HEK293 (cell line): Measurements from ENCODE around the gene HAO1.

Source experiments
- CTCF ChIA-PET: fragments of 350-600 bp; formaldehyde crosslinking; extraction: SDS; loops from one replicate; lab custom pipeline; 2021; ENCODE audit warnings: antibody characterized with exemption; lab: Yijun Ruan, JAX
- POLR2A ChIA-PET: fragments of 300-600 bp; formaldehyde crosslinking; extraction: SDS; loops from one replicate; lab custom pipeline; 2020; ENCODE audit warnings: antibody characterized with exemption, inconsistent platforms; lab: Yijun Ruan, JAX
- H3K27ac ChIP-seq: fragments of 200-500 bp; sonication (Bioruptor generic); 2 replicates; pipeline ENCODE4 v1.5.1; 2014; ENCODE audit warnings: low read depth, low read length, control low read depth, inconsistent platforms; ENCODE audit errors: extremely low read depth
- H3K36me3 ChIP-seq, 2 experiments: fragments of 200-500 bp in 1 of 2; sonication (Bioruptor generic) in 1 of 2; 1 replicate in 1 of 2; 2 replicates in 1 of 2; pipeline ENCODE4 v1.5.1; 2014 to 2017; ENCODE audit warnings: inconsistent platforms in 2 of 2, low read length in 2 of 2; ENCODE audit not compliant: control insufficient read depth in 2 of 2, insufficient read depth in 1 of 2
- H3K4me1 ChIP-seq: fragments of 200-500 bp; sonication (Bioruptor generic); 2 replicates; pipeline ENCODE4 v1.5.1; 2014; ENCODE audit warnings: mild to moderate bottlenecking, low read length, inconsistent platforms; ENCODE audit not compliant: control insufficient read depth, insufficient read depth
- H3K4me3 ChIP-seq: 2 replicates; pipeline ENCODE4 v1.5.1; 2011; ENCODE audit warnings: low read depth, mild to moderate bottlenecking, control low read depth, low read length, moderate library complexity
- H3K9me3 ChIP-seq: fragments of 200-500 bp; sonication (Bioruptor generic); 2 replicates; pipeline ENCODE4 v1.5.1; 2014; ENCODE audit warnings: low read depth, low read length, inconsistent platforms; ENCODE audit not compliant: control insufficient read depth, insufficient read depth
- WT1 ChIP-seq: fragments of 450-650 bp; formaldehyde crosslinking; IDR thresholded peaks from 2 replicates; pipeline ENCODE4 v1.5.1; 2016; ENCODE audit warnings: missing biosample characterization, missing genetic modification characterization
- ZBTB48 ChIP-seq: fragments of 450-650 bp; formaldehyde crosslinking; IDR thresholded peaks from 2 replicates; pipeline ENCODE4 v1.5.1; 2016; ENCODE audit warnings: missing biosample characterization, missing genetic modification characterization
- ZBTB7A ChIP-seq: fragments of 450-650 bp; formaldehyde crosslinking; IDR thresholded peaks from 2 replicates; pipeline ENCODE4 v1.5.1; 2016; ENCODE audit warnings: low read depth, missing biosample characterization, missing genetic modification characterization
- ZFP37 ChIP-seq: fragments of 450-650 bp; formaldehyde crosslinking; IDR thresholded peaks from 2 replicates; pipeline ENCODE4 v1.5.1; 2016; ENCODE audit warnings: missing biosample characterization, missing genetic modification characterization
- ZNF10 ChIP-seq: fragments of 450-650 bp; formaldehyde crosslinking; IDR thresholded peaks from 2 replicates; pipeline ENCODE4 v1.5.1; 2017; ENCODE audit warnings: missing biosample characterization, missing genetic modification characterization
- ZNF138 ChIP-seq: fragments of 450-650 bp; formaldehyde crosslinking; IDR thresholded peaks from 2 replicates; pipeline ENCODE4 v1.5.1; 2016; ENCODE audit warnings: missing biosample characterization, missing genetic modification characterization, borderline replicate concordance
- ZNF146 ChIP-seq: fragments of 450-650 bp; formaldehyde crosslinking; IDR thresholded peaks from 2 replicates; pipeline ENCODE4 v1.5.1; 2016; ENCODE audit warnings: missing biosample characterization, missing genetic modification characterization
- ZNF302 ChIP-seq: fragments of 450-650 bp; formaldehyde crosslinking; IDR thresholded peaks from 2 replicates; pipeline ENCODE4 v1.5.1; 2016; ENCODE audit warnings: missing biosample characterization, missing genetic modification characterization, low read depth
- ZNF335 ChIP-seq: fragments of 450-650 bp; formaldehyde crosslinking; conservative IDR thresholded peaks from 2 replicates; pipeline ENCODE4 v1.5.1; 2016; ENCODE audit warnings: missing biosample characterization, missing genetic modification characterization
- ZNF354C ChIP-seq: fragments of 450-650 bp; formaldehyde crosslinking; IDR thresholded peaks from 2 replicates; pipeline ENCODE4 v1.5.1; 2016; ENCODE audit warnings: missing biosample characterization, missing genetic modification characterization, low read depth, borderline replicate concordance
- ZNF558 ChIP-seq: fragments of 450-650 bp; formaldehyde crosslinking; IDR thresholded peaks from 2 replicates; pipeline ENCODE4 v1.5.1; 2016; ENCODE audit warnings: missing biosample characterization, missing genetic modification characterization
- ZNF596 ChIP-seq: fragments of 450-650 bp; IDR thresholded peaks from 2 replicates; pipeline ENCODE4 v1.5.0; 2018; ENCODE audit warnings: missing biosample characterization, mild to moderate bottlenecking, missing genetic modification characterization, moderate library complexity
- ZNF621 ChIP-seq: fragments of 450-650 bp; formaldehyde crosslinking; IDR thresholded peaks from 2 replicates; pipeline ENCODE4 v1.5.1; 2017; ENCODE audit warnings: missing biosample characterization, missing genetic modification characterization
- ZNF677 ChIP-seq: fragments of 450-650 bp; IDR thresholded peaks from 2 replicates; pipeline ENCODE4 v1.5.0; 2018; ENCODE audit warnings: missing biosample characterization, mild to moderate bottlenecking, missing genetic modification characterization, moderate library complexity
- ZNF76 ChIP-seq: fragments of 450-650 bp; formaldehyde crosslinking; IDR thresholded peaks from 2 replicates; pipeline ENCODE4; 2016; ENCODE audit warnings: low read depth, missing biosample characterization, missing genetic modification characterization, borderline replicate concordance
- ZNF791 ChIP-seq: fragments of 450-650 bp; formaldehyde crosslinking; IDR thresholded peaks from 2 replicates; pipeline ENCODE4 v1.5.1; 2016; ENCODE audit warnings: missing biosample characterization, missing genetic modification characterization
- TF ChIP-seq, protein P1 (sequence below): fragments of 450-650 bp; formaldehyde crosslinking; IDR thresholded peaks from 2 replicates; pipeline ENCODE4 v1.5.1; 2017; ENCODE audit warnings: missing biosample characterization, missing genetic modification characterization
- TF ChIP-seq, protein P2 (sequence below): fragments of 450-650 bp; formaldehyde crosslinking; IDR thresholded peaks from 2 replicates; pipeline ENCODE4 v1.5.1; 2016; ENCODE audit warnings: missing biosample characterization, missing genetic modification characterization
- TF ChIP-seq, protein P3 (sequence below): fragments of 450-650 bp; formaldehyde crosslinking; IDR thresholded peaks from 2 replicates; pipeline ENCODE4 v1.5.1; 2016; ENCODE audit warnings: missing biosample characterization, missing genetic modification characterization
- TF ChIP-seq, protein P4 (sequence below): fragments of 450-650 bp; formaldehyde crosslinking; IDR thresholded peaks from 2 replicates; pipeline ENCODE4 v1.5.1; 2016; ENCODE audit warnings: missing biosample characterization, missing genetic modification characterization
- TF ChIP-seq, protein P5 (sequence below): fragments of 450-650 bp; formaldehyde crosslinking; IDR thresholded peaks from 2 replicates; pipeline ENCODE4 v1.5.1; 2016; ENCODE audit warnings: missing biosample characterization, missing genetic modification characterization
- TF ChIP-seq, protein P6 (sequence below): fragments of 450-650 bp; formaldehyde crosslinking; IDR thresholded peaks from 2 replicates; pipeline ENCODE4 v1.5.1; 2016; ENCODE audit warnings: missing biosample characterization, missing genetic modification characterization
- TF ChIP-seq, protein P7 (sequence below): fragments of 450-650 bp; formaldehyde crosslinking; IDR thresholded peaks from 2 replicates; pipeline ENCODE4 v1.5.1; 2017; ENCODE audit warnings: missing biosample characterization, mild to moderate bottlenecking, missing genetic modification characterization, moderate library complexity

HAO1 gene

DNA sequence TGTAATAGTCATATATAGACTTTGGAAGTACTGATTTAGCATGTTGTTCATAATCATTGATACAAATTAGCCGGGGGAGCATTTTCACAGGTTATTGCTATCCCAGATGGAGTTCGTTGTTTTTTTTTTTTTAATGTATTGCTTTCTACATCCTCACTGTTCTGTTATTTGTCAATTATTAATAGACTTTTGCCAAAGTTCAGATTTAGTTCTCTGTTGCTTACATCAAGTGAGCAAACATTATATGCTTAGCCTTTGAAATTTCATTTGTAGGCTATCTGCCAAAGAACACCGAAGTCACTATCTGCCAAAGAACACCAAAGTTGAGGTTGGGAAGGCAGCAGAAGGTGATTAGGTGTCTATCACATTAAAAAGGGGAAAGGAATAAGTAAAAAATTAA lies at the start of gene HAO1:
HAO1 (minus strand) TSS at position 118 of the 400 bp plus-strand sequence; CDS start at position 82, 36 bp downstream.
- Histone ChIP-seq H3K9me3 (no peaks in the 10 kb centered on the region), H3K4me3 (no peak within 1 kb of the TSS), H3K36me3 (no peaks in the 10 kb centered on the region), H3K4me1 (no peaks in the 10 kb centered on the region), H3K27ac (no peak within 1 kb of the TSS)
- ChIA-PET POLR2A (no interaction called here), CTCF (interaction anchor here (0.6 to 0.9 kb wide), 3 partner anchors 26 to 782 kb away, joined by 3 to 4 read pairs (median 3); no protein-coding TSS in a partner anchor)
- TF ChIP-seq ZNF76 (tag by site-specific recombination) (no peak), ZNF146 (tag by site-specific recombination) (no peak), ZNF335 (tag by site-specific recombination) (no peak), ZNF354C (tag by site-specific recombination) (no peak), ZNF677 (no peak), ZNF10 (tag by site-specific recombination) (no peak)
- TF ChIP-seq, protein P1, sequence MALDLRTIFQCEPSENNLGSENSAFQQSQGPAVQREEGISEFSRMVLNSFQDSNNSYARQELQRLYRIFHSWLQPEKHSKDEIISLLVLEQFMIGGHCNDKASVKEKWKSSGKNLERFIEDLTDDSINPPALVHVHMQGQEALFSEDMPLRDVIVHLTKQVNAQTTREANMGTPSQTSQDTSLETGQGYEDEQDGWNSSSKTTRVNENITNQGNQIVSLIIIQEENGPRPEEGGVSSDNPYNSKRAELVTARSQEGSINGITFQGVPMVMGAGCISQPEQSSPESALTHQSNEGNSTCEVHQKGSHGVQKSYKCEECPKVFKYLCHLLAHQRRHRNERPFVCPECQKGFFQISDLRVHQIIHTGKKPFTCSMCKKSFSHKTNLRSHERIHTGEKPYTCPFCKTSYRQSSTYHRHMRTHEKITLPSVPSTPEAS (tag by site-specific recombination) = no peak
- TF ChIP-seq, protein P2, sequence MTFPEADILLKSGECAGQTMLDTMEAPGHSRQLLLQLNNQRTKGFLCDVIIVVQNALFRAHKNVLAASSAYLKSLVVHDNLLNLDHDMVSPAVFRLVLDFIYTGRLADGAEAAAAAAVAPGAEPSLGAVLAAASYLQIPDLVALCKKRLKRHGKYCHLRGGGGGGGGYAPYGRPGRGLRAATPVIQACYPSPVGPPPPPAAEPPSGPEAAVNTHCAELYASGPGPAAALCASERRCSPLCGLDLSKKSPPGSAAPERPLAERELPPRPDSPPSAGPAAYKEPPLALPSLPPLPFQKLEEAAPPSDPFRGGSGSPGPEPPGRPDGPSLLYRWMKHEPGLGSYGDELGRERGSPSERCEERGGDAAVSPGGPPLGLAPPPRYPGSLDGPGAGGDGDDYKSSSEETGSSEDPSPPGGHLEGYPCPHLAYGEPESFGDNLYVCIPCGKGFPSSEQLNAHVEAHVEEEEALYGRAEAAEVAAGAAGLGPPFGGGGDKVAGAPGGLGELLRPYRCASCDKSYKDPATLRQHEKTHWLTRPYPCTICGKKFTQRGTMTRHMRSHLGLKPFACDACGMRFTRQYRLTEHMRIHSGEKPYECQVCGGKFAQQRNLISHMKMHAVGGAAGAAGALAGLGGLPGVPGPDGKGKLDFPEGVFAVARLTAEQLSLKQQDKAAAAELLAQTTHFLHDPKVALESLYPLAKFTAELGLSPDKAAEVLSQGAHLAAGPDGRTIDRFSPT (tag by site-specific recombination) = no peak
- TF ChIP-seq, protein P3, sequence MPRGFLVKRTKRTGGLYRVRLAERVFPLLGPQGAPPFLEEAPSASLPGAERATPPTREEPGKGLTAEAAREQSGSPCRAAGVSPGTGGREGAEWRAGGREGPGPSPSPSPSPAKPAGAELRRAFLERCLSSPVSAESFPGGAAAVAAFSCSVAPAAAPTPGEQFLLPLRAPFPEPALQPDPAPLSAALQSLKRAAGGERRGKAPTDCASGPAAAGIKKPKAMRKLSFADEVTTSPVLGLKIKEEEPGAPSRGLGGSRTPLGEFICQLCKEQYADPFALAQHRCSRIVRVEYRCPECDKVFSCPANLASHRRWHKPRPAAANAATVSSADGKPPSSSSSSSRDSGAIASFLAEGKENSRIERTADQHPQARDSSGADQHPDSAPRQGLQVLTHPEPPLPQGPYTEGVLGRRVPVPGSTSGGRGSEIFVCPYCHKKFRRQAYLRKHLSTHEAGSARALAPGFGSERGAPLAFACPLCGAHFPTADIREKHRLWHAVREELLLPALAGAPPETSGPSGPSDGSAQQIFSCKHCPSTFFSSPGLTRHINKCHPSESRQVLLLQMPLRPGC (tag by site-specific recombination) = no peak

DNA sequence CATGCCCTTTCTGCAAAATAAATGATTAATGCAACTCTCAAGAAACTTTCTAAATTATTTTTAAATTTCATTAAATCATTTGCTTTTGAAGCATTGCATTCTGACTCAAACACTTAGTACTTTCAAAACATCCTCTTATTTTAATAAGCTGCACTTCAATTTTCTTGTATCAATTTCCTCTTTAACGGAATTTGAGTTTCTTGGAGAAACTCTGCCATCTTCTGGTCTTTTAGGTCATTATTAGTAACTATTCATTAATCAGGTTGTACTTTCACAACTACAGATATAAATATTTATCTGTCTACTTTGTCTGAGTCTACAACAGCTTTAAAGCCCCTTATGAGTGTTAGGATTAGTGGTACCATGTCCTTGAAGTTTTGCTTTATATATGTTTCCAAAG lies 49.1 kb upstream of the HAO1 start:
- CTCF ChIA-PET = interaction anchor here (0.6 to 1.5 kb wide), 4 partner anchors 9 to 732 kb away, joined by 3 to 6 read pairs (median 4); no protein-coding TSS in a partner anchor
- TF ChIP-seq ZBTB48 (tag by site-specific recombination) (no peak), ZNF302 (tag by site-specific recombination) (no peak), ZNF354C (tag by site-specific recombination) (no peak), ZBTB7A (tag by site-specific recombination) (no peak), ZNF596 (tag by site-specific recombination) (no peak), ZFP37 (tag by site-specific recombination) (no peak), ZNF621 (tag by site-specific recombination) (no peak), ZNF791 (no peak), ZNF138 (no peak), WT1 (tag by site-specific recombination) (no peak), ZNF76 (tag by site-specific recombination) (no peak), ZNF558 (tag by site-specific recombination) (no peak)
- TF ChIP-seq, protein P4, sequence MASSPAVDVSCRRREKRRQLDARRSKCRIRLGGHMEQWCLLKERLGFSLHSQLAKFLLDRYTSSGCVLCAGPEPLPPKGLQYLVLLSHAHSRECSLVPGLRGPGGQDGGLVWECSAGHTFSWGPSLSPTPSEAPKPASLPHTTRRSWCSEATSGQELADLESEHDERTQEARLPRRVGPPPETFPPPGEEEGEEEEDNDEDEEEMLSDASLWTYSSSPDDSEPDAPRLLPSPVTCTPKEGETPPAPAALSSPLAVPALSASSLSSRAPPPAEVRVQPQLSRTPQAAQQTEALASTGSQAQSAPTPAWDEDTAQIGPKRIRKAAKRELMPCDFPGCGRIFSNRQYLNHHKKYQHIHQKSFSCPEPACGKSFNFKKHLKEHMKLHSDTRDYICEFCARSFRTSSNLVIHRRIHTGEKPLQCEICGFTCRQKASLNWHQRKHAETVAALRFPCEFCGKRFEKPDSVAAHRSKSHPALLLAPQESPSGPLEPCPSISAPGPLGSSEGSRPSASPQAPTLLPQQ (tag by site-specific recombination) = no peak
- TF ChIP-seq, protein P5, sequence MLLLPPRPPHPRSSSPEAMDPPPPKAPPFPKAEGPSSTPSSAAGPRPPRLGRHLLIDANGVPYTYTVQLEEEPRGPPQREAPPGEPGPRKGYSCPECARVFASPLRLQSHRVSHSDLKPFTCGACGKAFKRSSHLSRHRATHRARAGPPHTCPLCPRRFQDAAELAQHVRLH = no peak
- TF ChIP-seq, protein P6, sequence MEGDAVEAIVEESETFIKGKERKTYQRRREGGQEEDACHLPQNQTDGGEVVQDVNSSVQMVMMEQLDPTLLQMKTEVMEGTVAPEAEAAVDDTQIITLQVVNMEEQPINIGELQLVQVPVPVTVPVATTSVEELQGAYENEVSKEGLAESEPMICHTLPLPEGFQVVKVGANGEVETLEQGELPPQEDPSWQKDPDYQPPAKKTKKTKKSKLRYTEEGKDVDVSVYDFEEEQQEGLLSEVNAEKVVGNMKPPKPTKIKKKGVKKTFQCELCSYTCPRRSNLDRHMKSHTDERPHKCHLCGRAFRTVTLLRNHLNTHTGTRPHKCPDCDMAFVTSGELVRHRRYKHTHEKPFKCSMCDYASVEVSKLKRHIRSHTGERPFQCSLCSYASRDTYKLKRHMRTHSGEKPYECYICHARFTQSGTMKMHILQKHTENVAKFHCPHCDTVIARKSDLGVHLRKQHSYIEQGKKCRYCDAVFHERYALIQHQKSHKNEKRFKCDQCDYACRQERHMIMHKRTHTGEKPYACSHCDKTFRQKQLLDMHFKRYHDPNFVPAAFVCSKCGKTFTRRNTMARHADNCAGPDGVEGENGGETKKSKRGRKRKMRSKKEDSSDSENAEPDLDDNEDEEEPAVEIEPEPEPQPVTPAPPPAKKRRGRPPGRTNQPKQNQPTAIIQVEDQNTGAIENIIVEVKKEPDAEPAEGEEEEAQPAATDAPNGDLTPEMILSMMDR = no peak
- TF ChIP-seq, protein P7, sequence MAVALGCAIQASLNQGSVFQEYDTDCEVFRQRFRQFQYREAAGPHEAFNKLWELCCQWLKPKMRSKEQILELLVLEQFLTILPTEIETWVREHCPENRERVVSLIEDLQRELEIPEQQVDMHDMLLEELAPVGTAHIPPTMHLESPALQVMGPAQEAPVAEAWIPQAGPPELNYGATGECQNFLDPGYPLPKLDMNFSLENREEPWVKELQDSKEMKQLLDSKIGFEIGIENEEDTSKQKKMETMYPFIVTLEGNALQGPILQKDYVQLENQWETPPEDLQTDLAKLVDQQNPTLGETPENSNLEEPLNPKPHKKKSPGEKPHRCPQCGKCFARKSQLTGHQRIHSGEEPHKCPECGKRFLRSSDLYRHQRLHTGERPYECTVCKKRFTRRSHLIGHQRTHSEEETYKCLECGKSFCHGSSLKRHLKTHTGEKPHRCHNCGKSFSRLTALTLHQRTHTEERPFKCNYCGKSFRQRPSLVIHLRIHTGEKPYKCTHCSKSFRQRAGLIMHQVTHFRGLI (tag by site-specific recombination) = no peak
- TF ChIP-seq, all 188 proteins: peak for 0
- POLR2A ChIA-PET = interaction anchor here (0.7 kb wide), 1 partner anchor 128 kb away, joined by 4 read pairs; no protein-coding TSS in a partner anchor
- Histone ChIP-seq H3K36me3 (peaks cover 0 to 18% of the 10 kb centered on the region in 2 experiments; a peak in 2 of 3 replicates), H3K9me3 (no peaks in the 10 kb centered on the region), H3K4me1 (no peaks in the 10 kb centered on the region), H3K27ac (no peak overlapping the region), H3K4me3 (no peak overlapping the region)
